Gastroesophageal sphincter (tissue), 4 donors: ENCODE data around the gene STRN4. TPM values are rescaled to one million over a fixed set of nuclear protein-coding genes. Genes with fewer than 3 reads are reported as not detected.

Experiments used
- ATAC-seq: fragments of 150-250 bp; one replicate; pipeline ENCODE4 v1.9.1; 2016; ENCODE audit warnings: mild to moderate bottlenecking, moderate library complexity
- H3K27ac ChIP-seq, 4 donors: fragments of 200-600 bp; sonication (generic) in 3 of 4; 1 replicate in 3 of 4; 2 replicates in 1 of 4; pipeline ENCODE4 v1.5.1; 2016 to 2019
- H3K27me3 ChIP-seq: fragments of 200-600 bp; sonication (generic); one replicate; pipeline ENCODE4 v1.5.1; 2019
- H3K36me3 ChIP-seq, 2 donors: fragments of 200-600 bp; sonication (generic); one replicate each; pipeline ENCODE4 v1.5.1; 2019; ENCODE audit warnings: control low read depth in 1 of 2
- H3K4me1 ChIP-seq, 3 donors: fragments of 200-600 bp; sonication (generic); 1 replicate in 2 of 3; 2 replicates in 1 of 3; pipeline ENCODE4 v1.5.1; 2016 to 2019; ENCODE audit warnings: control low read depth in 2 of 3
- H3K4me3 ChIP-seq, 2 donors: fragments of 200-600 bp; sonication (generic); one replicate each; pipeline ENCODE4 v1.5.1; 2019; ENCODE audit warnings: mild to moderate bottlenecking in 1 of 2, moderate library complexity in 1 of 2
- H3K9me3 ChIP-seq, 3 donors: fragments of 200-600 bp; sonication (generic); one replicate each; pipeline ENCODE4 v1.5.1; 2017 to 2019; ENCODE audit warnings: control low read depth in 2 of 3
- EP300 ChIP-seq: sonication (generic); formaldehyde crosslinking; IDR thresholded peaks from one replicate; pipeline ENCODE4 v1.6.1; 2017; ENCODE audit warnings: antibody characterized with exemption, mild to moderate bottlenecking
- POLR2A ChIP-seq, 2 donors: fragments of 450-650 bp; IDR thresholded peaks; one replicate each; pipeline ENCODE4 v1.6.1; 2017; ENCODE audit warnings: antibody characterized with exemption in 2 of 2, mild to moderate bottlenecking in 2 of 2, moderate library complexity in 1 of 2
- POLR2AphosphoS5 ChIP-seq: sonication (generic); formaldehyde crosslinking; IDR thresholded peaks from one replicate; pipeline ENCODE4 v1.6.1; 2017; ENCODE audit warnings: antibody characterized with exemption
- WGBS, 2 donors: methylation state at CpG; one replicate each; pipeline ENCODE4 v1.1.5; 2018; ENCODE audit warnings: low coverage in 1 of 2; 5-methylcytosine and 5-hydroxymethylcytosine counted together
- total RNA-seq, 4 donors: library from RNA; depleted of rRNA; stranded (reverse); fragments of >200 nt; gene quantifications; one replicate each; pipeline ENCODE4 v1.1.0, GENCODE V29; 2016
- TF ChIP-seq, protein P1 (sequence below), 4 experiments: fragments of 200-600 bp in 2 of 4; fragments of 450-650 bp in 2 of 4; sonication (generic) in 1 of 4; IDR thresholded peaks; one replicate each; pipeline ENCODE4 v1.5.1; 2017 to 2019; ENCODE audit warnings: antibody characterized with exemption in 4 of 4, mild to moderate bottlenecking in 2 of 4, moderate library complexity in 2 of 4

STRN4 gene
- total RNA-seq, 4 donors from 2014 or later: 64.6 to 109 (median 90.4) TPM

DNA sequence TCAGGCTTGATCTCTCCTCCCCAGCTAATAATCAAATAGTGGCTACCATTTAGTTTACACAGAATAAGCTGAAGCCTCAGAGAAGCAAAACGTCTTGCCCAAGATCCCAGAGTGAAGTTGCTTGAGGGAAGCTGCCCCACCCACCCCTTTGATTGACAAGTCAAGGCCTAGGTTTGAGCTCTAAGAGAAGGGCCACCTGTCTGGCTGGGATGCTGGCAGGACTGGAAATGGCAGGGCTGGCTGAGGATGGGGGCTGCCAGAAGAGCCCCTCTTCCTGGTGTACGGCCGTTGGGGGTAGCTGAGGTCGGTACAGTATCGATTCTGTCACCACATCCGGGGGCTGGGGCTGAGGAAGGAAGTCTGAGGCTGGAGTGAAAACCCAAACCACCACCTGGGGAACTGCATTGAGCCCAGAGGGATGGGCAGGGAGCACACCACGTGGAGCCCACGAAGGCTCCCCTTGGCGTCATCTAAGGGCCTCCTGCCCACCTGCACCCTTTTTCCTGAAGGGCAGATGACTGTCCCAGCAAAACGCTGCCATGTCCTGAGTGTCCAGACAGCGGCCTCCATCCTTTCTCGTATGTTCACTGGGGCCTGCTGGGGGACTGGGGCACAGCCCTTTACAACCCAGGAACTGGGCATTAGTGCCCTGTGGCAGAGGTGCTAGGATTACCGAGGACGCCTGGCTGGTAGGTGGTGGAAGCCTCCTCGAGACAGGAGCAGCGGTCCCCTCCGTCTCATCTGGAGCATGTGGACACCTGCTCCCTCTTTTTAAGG is 27.9 kb downstream of the STRN4 start:
- H3K36me3 ChIP-seq: peaks cover 0 to 41% of the 10 kb centered on the region in 2 donors
- 48% methylated on average over 5 of the region's 17 CpGs; no CpG with 5 or more reads in 1 of the 2 donors for WGBS, 2 donors
- peak overlapping the region in 3 of 4 donors; percentile 90 to 92 (median 91) for H3K27ac ChIP-seq
- H3K4me3 ChIP-seq: no peak overlapping the region
- no peaks in the 10 kb centered on the region for H3K27me3 ChIP-seq
- peaks cover 0 to 51% (median 21%) of the 10 kb centered on the region in 3 donors for H3K4me1 ChIP-seq
- no peak for ATAC-seq
- H3K9me3 ChIP-seq: no peaks in the 10 kb centered on the region
- TF ChIP-seq EP300: no peak
- TF ChIP-seq POLR2AphosphoS5: no peak
- no peak for TF ChIP-seq POLR2A (IDR thresholded peaks at IDR 0.05)
- TF ChIP-seq, protein P1, sequence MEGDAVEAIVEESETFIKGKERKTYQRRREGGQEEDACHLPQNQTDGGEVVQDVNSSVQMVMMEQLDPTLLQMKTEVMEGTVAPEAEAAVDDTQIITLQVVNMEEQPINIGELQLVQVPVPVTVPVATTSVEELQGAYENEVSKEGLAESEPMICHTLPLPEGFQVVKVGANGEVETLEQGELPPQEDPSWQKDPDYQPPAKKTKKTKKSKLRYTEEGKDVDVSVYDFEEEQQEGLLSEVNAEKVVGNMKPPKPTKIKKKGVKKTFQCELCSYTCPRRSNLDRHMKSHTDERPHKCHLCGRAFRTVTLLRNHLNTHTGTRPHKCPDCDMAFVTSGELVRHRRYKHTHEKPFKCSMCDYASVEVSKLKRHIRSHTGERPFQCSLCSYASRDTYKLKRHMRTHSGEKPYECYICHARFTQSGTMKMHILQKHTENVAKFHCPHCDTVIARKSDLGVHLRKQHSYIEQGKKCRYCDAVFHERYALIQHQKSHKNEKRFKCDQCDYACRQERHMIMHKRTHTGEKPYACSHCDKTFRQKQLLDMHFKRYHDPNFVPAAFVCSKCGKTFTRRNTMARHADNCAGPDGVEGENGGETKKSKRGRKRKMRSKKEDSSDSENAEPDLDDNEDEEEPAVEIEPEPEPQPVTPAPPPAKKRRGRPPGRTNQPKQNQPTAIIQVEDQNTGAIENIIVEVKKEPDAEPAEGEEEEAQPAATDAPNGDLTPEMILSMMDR (IDR thresholded peaks at IDR 0.05): no peak

DNA sequence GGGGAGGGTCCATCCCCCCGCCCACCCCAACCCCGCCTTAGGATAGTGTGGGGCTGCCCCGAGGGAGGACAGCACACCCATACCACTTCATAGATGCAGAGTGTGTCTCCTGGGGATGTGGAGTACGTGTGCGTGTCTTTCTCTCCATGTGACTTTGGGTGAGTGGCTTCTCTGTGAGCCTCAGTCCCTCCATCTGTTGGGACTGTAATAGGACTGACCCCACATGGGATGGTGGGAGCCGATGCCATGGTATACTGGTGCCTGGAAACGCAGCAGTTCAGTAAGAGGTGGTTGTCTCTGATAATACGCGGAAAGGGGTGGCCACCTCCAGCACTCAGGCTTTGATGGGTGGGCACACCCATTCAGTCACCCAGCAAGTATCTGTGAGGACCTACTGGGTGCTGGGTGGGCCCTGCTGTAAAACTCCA is 28.5 kb downstream of the STRN4 start:
- peak overlapping the region; percentile 64 to 92 (median 90) for H3K27ac ChIP-seq
- no peaks in the 10 kb centered on the region for H3K9me3 ChIP-seq
- ATAC-seq: no peak
- peaks cover 0 to 55% (median 22%) of the 10 kb centered on the region in 3 donors for H3K4me1 ChIP-seq
- peaks cover 0 to 35% of the 10 kb centered on the region in 2 donors for H3K36me3 ChIP-seq
- H3K4me3 ChIP-seq: peak overlapping the region; percentile 78 to 87
- TF ChIP-seq POLR2AphosphoS5: no peak
- TF ChIP-seq, protein P1 (IDR thresholded peaks at IDR 0.05): no peak
- TF ChIP-seq POLR2A (IDR thresholded peaks at IDR 0.05): no peak
- TF ChIP-seq EP300: no peak
- no peaks in the 10 kb centered on the region for H3K27me3 ChIP-seq
- 7% methylated on average over 3 of the region's 9 CpGs; no CpG with 5 or more reads in 1 of the 2 donors for WGBS, 2 donors

DNA sequence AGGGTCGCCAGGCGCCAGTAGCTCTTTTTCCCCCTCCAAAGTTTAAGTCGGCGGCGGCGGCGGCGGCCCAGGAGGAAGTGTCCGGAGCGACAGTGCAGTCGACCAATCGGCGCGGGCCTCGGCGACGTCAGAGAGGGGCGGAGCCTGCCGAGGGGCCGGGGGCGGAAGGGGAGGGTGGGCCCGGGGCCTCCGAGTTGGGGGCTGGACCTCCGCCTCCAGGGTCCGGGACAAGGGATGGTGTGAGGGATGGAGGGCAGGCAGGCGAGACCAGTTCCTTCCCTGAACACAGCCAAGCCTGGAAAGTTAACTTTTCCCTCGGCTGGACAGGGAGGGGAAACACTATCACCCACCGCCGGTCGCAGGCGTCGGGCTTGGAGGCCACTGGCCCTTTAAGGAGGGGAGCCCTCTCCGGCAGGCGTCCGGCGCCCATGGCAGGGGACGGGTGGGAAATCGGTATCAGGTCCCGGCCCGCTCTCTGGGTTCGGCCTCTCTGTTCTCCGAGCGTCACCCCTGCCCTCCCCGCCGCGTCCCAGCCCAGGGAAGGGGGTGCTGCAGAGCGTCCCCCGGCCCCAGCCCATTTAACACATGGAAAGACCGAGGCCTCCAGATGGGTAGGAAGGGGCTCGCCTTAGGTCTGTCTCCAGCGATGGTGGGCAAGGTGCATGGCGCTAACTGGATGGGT is 29.1 kb downstream of the STRN4 start, which contains the start of gene PRKD2:
Gene PRKD2 (minus strand): TSS at position 81 of the 682 bp plus-strand sequence. CDS start 744 bp downstream, outside the sequence.
- 0% methylated on average over 2 of the region's 52 CpGs; no CpG with 5 or more reads in 1 of the 2 donors for WGBS, 2 donors
- Histone ChIP-seq H3K36me3 (peaks cover 0 to 29% of the 10 kb centered on the region in 2 donors), H3K27ac (peak within 1 kb of the TSS; percentile 64 to 92 (median 90)), H3K4me1 (peaks cover 0 to 55% (median 22%) of the 10 kb centered on the region in 3 donors), H3K27me3 (no peaks in the 10 kb centered on the region), H3K4me3 (peak within 1 kb of the TSS; percentile 78 to 87), H3K9me3 (no peaks in the 10 kb centered on the region)
- TF ChIP-seq EP300: no peak
- TF ChIP-seq POLR2A (IDR thresholded peaks at IDR 0.05): no peak
- peak; percentile 6 for TF ChIP-seq POLR2AphosphoS5
- TF ChIP-seq, protein P1 (IDR thresholded peaks at IDR 0.05): peak in 1 of 4 experiments; percentile 4
- ATAC-seq: peak; percentile 89

DNA sequence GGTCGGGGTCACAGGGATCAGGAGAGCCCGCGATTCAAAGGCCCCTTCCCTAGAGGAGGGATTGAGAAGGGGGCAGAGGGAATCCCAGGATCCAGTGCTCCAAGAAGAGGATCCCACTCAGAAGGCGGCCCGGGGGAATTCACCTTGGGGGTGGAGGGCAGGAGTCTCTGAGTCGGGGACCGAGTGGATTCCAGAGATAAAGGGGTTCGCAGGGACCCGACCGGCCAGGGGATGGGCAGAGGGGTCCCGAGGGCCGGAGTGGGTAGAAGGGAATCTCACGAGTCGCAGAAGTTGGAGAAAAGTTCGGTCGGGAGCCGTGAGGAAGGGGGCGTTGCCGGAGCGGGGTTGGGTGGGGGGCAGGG is 29.6 kb downstream of the STRN4 start:
- Histone ChIP-seq H3K27ac (peak overlapping the region; percentile 64 to 92 (median 90)), H3K9me3 (no peaks in the 10 kb centered on the region), H3K4me3 (peak overlapping the region; percentile 78 to 87), H3K36me3 (peaks cover 0 to 28% of the 10 kb centered on the region in 2 donors), H3K4me1 (peaks cover 0 to 55% (median 22%) of the 10 kb centered on the region in 3 donors), H3K27me3 (no peaks in the 10 kb centered on the region)
- 0 to 1% methylated on average over 9 to 11 of the region's 20 CpGs for WGBS, 2 donors
- no peak for ATAC-seq
- no peak for TF ChIP-seq POLR2A (IDR thresholded peaks at IDR 0.05)
- TF ChIP-seq, protein P1 (IDR thresholded peaks at IDR 0.05): no peak
- no peak for TF ChIP-seq POLR2AphosphoS5
- TF ChIP-seq EP300: no peak
